Adrenal gland (tissue), 5 donors: Measurements from ENCODE around the gene ZNF615.

Source experiments
- POLR2A ChIP-seq, 2 donors: fragments of 450-650 bp; IDR thresholded peaks; one replicate each; pipeline ENCODE4 v1.6.1; 2017; ENCODE audit warnings: antibody characterized with exemption in 2 of 2, mild to moderate bottlenecking in 2 of 2, moderate library complexity in 1 of 2
- TF ChIP-seq, protein P1 (sequence below), 6 experiments: fragments of 450-650 bp in 4 of 6; fragments of 200-600 bp in 2 of 6; sonication (generic) in 1 of 6; IDR thresholded peaks; 1 replicate in 5 of 6; 2 replicates in 1 of 6; pipeline versions ENCODE4 v1.5.1 to v1.8.0; 2016 to 2021; ENCODE audit warnings: antibody characterized with exemption in 6 of 6, mild to moderate bottlenecking in 2 of 6, moderate library complexity in 1 of 6
- donor health status: DM: no; HTN: no; CAD: no.

DNA sequence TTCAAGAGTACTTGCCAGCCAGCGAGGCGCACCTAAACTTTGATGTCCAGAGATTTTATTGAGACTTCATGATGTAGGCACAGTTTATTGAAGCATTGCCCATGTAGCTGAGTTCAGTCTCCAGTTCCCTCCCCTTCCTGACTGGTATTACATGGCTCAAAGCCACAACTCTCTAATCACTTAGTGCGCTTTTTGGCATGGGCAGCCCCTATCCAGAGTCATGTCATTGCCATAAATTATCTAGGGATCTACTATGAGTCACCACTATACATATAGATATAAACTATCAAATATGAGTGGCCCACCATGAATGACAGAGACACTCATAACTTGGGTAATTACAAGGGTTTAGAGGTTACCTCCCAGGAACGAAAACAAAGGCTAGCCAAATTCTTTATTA, 12.5 kb upstream of the ZNF615 start:
- TF ChIP-seq, protein P1, sequence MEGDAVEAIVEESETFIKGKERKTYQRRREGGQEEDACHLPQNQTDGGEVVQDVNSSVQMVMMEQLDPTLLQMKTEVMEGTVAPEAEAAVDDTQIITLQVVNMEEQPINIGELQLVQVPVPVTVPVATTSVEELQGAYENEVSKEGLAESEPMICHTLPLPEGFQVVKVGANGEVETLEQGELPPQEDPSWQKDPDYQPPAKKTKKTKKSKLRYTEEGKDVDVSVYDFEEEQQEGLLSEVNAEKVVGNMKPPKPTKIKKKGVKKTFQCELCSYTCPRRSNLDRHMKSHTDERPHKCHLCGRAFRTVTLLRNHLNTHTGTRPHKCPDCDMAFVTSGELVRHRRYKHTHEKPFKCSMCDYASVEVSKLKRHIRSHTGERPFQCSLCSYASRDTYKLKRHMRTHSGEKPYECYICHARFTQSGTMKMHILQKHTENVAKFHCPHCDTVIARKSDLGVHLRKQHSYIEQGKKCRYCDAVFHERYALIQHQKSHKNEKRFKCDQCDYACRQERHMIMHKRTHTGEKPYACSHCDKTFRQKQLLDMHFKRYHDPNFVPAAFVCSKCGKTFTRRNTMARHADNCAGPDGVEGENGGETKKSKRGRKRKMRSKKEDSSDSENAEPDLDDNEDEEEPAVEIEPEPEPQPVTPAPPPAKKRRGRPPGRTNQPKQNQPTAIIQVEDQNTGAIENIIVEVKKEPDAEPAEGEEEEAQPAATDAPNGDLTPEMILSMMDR (IDR thresholded peaks at IDR 0.05): no peak
- no peak for TF ChIP-seq POLR2A (IDR thresholded peaks at IDR 0.05)
